ENCODE results near the gene ATG10. TPM values are rescaled to one million over a fixed set of nuclear protein-coding genes. Genes with fewer than 3 reads are reported as not detected.
"Not testable (repeated sequence)": the region's sequence is repeated elsewhere in the genome, so short reads cannot be mapped to it uniquely, and the experiment has no call there.

Gene ATG10
- total RNA-seq, 2 donors from 2014 or later = 3.2 to 16.7 TPM

DNA sequence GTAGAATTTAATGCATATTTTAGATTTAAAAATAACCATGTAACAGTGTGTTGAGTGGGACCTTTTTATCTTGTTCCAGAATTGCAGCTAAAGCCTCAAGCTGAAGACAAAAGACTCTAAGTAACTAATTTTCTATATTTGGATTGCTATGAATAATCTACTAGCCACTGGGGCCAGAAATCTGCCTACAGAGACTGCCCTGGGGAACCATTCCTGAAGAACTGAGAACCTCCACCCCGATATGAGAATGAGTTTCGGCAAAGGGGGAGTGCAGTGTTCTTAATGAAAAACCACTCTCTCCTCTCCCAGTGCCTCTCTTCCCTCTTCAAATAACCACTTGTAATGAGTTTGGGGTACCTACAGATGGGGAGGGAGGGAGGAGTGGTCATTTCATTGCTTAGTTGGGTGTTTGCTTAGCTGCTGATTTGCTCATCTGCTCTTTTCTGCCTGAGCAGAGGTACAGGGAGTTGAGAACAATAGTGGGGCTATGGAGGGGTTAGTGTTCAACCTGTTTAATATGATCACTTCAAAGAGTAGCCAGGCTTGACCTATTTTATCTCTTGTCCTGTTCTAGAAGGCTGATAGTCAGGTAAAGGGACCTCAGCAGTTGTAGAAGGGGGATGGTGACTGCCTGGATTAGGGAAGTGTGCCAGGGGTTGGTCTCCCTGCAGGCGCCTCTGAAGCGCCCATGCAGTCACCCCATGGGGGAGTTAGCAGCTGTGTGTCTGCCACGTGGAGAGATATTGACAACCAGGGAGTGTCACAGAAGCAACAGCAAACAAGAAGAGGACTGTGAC is 47.7 kb downstream of the ATG10 start:
- no peak overlapping the region for H3K27ac ChIP-seq
- 78% methylated on average over 5 of the region's 5 CpGs for WGBS
- intact Hi-C loops (cut with DNase I) = no loop called here
- H3K36me3 ChIP-seq = no peaks in the 10 kb centered on the region
- TF ChIP-seq POLR2A (IDR thresholded peaks at IDR 0.05) (no peak), POLR2AphosphoS5 (IDR thresholded peaks at IDR 0.05) (no peak)
- TF ChIP-seq, protein P1, sequence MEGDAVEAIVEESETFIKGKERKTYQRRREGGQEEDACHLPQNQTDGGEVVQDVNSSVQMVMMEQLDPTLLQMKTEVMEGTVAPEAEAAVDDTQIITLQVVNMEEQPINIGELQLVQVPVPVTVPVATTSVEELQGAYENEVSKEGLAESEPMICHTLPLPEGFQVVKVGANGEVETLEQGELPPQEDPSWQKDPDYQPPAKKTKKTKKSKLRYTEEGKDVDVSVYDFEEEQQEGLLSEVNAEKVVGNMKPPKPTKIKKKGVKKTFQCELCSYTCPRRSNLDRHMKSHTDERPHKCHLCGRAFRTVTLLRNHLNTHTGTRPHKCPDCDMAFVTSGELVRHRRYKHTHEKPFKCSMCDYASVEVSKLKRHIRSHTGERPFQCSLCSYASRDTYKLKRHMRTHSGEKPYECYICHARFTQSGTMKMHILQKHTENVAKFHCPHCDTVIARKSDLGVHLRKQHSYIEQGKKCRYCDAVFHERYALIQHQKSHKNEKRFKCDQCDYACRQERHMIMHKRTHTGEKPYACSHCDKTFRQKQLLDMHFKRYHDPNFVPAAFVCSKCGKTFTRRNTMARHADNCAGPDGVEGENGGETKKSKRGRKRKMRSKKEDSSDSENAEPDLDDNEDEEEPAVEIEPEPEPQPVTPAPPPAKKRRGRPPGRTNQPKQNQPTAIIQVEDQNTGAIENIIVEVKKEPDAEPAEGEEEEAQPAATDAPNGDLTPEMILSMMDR (IDR thresholded peaks at IDR 0.05) = no peak
- H3K4me1 ChIP-seq (replicated peaks) = no peaks in the 10 kb centered on the region
- no peak overlapping the region for H3K4me3 ChIP-seq
- H3K27me3 ChIP-seq (replicated peaks; ENCODE audit: insufficient read depth) = no peaks in the 10 kb centered on the region
- H3K9me3 ChIP-seq = no peaks in the 10 kb centered on the region
- peak; percentile 10 for DNase-seq (ENCODE audit: low spot score)

- WGBS = 100% methylated on average over 1 of the region's 1 CpG
- DNase-seq (ENCODE audit: low spot score) = no peak
- no peaks in the 10 kb centered on the region for H3K9me3 ChIP-seq
- H3K4me1 ChIP-seq (replicated peaks) = no peaks in the 10 kb centered on the region
- H3K27me3 ChIP-seq (replicated peaks; ENCODE audit: insufficient read depth) = no peaks in the 10 kb centered on the region
- no peak overlapping the region for H3K4me3 ChIP-seq
- no peaks in the 10 kb centered on the region for H3K36me3 ChIP-seq
- intact Hi-C loops (cut with DNase I) = no loop called here
- TF ChIP-seq, protein P1 (IDR thresholded peaks at IDR 0.05) = no peak
- TF ChIP-seq POLR2AphosphoS5 (IDR thresholded peaks at IDR 0.05) (no peak), POLR2A (IDR thresholded peaks at IDR 0.05) (no peak)
- H3K27ac ChIP-seq = no peak overlapping the region
Observed at GRCh38 chr5:82022499-82022898, 50.7 kb downstream of the ATG10 start.

- no peak overlapping the region for H3K27ac ChIP-seq
- H3K9me3 ChIP-seq = no peaks in the 10 kb centered on the region
- TF ChIP-seq POLR2A (IDR thresholded peaks at IDR 0.05) = no peak
- TF ChIP-seq POLR2AphosphoS5 (IDR thresholded peaks at IDR 0.05) = peak; percentile 38
- TF ChIP-seq, protein P1 (IDR thresholded peaks at IDR 0.05) = no peak
- no peaks in the 10 kb centered on the region for H3K4me1 ChIP-seq (replicated peaks)
- WGBS = 28% methylated on average over 3 of the region's 3 CpGs
- H3K36me3 ChIP-seq = no peaks in the 10 kb centered on the region
- DNase-seq (ENCODE audit: low spot score) = peak; percentile 20
- no peak overlapping the region for H3K4me3 ChIP-seq
- H3K27me3 ChIP-seq (replicated peaks; ENCODE audit: insufficient read depth) = no peaks in the 10 kb centered on the region
- intact Hi-C loops (cut with DNase I) = no loop called here
Observed at GRCh38 chr5:82023644-82024043, 51.8 kb downstream of the ATG10 start.

- intact Hi-C loops (cut with DNase I) = no loop called here
- WGBS = 58% methylated on average over 4 of the region's 4 CpGs
Observed at GRCh38 chr5:82031220-82032119, 59.6 kb downstream of the ATG10 start.

GRCh38 chr5:82042894-82043293 is 71.1 kb downstream of the ATG10 start:
- intact Hi-C loops (cut with DNase I); DNase-seq (ENCODE audit: low spot score); H3K9me3 ChIP-seq; H3K27me3 ChIP-seq (replicated peaks; ENCODE audit: insufficient read depth); H3K36me3 ChIP-seq; H3K4me3 ChIP-seq; H3K27ac ChIP-seq; H3K4me1 ChIP-seq (replicated peaks): not testable (repeated sequence)
- 100% methylated on average over 1 of the region's 1 CpG for WGBS

More at GRCh38 chr5:82031220-82032119, 59.6 kb downstream of the ATG10 start:
- Histone ChIP-seq H3K36me3 (no peaks in the 10 kb centered on the region), H3K27me3 (replicated peaks; ENCODE audit: insufficient read depth) (no peaks in the 10 kb centered on the region), H3K4me3 (no peak overlapping the region), H3K4me1 (replicated peaks) (no peaks in the 10 kb centered on the region), H3K9me3 (no peaks in the 10 kb centered on the region), H3K27ac (no peak overlapping the region)
- peak; percentile 58 for DNase-seq (ENCODE audit: low spot score)
- peak; percentile 48 for TF ChIP-seq POLR2AphosphoS5 (IDR thresholded peaks at IDR 0.05)
- TF ChIP-seq, protein P1 (IDR thresholded peaks at IDR 0.05) = no peak

Data from prostate gland (tissue), 2 donors.